Putamen (tissue), 1 donor: Measurements from ENCODE around the gene TMEM141.
A peak's percentile ranks its signal among the peaks of the same experiment; 100 is the strongest.
"Not testable (repeated sequence)": the region's sequence is repeated elsewhere in the genome, so short reads cannot be mapped to it uniquely, and the experiment has no call there.

Source experiments
- DNase-seq: peaks from one replicate; pipeline ENCODE4 v3.0.0-alpha.2; 2016; ENCODE audit warnings: low spot score

The TMEM141 gene

GRCh38 chr9:136773386-136774044 lies 17.6 kb upstream of the TMEM141 start:
- no peak for DNase-seq

DNA sequence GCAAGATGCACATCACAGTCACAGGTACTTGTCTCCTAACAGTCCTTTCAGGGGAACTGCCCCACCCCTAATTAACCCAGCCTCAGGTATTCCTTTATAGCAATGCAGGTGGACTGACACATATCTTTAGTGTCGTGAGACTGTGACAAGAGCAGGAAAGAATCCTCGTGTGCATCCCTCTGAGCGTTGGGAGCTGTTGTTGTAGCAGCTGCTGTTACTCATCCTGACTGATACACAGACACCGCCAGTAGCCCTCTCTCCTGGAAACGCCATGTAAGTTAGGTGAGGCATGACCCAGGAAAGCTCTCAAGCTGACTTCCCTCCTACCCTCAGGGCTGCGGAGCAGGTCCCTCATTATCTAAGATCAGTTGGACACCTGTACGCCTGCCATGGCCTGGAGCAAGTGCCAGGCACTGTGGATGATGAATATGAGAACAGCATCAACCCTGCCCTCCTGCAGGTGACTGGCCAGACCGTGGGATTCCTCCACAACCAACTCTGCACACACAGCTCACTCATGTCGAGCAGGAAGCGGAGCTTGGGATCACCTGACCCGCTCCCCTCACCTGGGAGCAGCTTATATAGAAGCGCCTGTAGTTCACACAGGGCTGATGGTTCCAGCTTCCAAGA lies 16.6 kb upstream of the TMEM141 start:
- DNase-seq, result no peak

GRCh38 chr9:136775191-136775590 lies 16.0 kb upstream of the TMEM141 start:
- DNase-seq, result no peak

GRCh38 chr9:136776947-136777346 lies 14.2 kb upstream of the TMEM141 start:
- DNase-seq, result no peak

DNA sequence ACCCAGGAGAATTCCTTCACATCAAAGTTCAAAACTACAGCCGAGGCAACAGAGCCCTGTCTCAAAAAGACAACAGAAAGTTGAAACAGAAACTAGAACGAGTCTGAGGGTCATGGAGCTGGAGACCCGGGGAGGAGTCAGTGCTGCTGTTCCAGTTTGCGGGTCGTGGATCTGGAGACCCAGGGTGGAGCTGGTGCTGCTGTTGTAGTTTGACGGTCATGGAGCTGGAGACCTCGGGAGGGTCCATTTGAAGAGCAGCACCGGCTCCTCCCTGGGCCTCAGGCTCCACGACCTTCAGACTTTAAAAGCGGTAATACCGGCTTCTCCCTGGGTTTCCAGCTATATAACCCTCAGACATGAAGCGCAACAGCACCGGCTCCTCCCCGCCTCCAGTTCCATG lies 13.8 kb upstream of the TMEM141 start:
- no peak for DNase-seq

GRCh38 chr9:136779808-136780207 lies 11.3 kb upstream of the TMEM141 start:
- DNase-seq, result no peak

DNA sequence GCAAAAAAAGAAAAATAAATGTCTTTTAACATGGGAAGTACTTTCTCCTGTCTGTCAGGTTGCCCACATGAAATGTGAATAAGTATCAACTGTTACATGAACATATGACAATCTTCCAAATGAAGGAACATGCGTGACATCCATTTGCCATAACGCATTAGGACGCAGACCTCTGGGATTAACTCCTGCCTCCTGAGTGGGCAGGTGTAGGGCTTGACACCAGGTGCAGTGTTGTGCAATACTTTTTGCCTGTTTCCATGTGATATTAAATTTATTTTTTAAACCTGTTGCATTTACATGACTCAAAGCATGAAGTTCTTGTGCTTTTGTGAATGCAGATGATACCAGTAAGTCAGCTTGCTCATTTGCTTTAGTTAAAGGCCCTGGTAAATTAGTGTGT lies 8.7 kb upstream of the TMEM141 start:
- no peak for DNase-seq

GRCh38 chr9:136784249-136784996 lies 6.7 kb upstream of the TMEM141 start:
- no peak for DNase-seq

DNA sequence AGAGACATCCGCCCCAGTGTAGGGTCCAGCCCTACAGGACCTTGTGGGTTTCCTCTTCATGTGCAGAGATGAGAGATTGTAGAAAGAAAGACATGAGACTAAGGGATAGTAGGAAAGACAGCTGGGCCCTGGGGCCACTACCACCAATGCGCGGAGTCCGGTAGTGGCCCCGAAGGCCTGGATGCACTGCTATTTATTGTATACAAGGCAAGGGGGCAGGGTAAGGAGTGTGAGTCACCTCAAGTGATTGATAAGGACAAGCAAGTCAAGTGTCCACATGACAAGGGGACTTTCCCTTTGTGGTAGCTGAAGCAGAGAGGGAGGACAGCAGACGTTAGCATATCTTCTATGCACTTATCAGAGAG lies 6.2 kb upstream of the TMEM141 start:
- DNase-seq, result no peak

- DNase-seq, result not testable (repeated sequence)
Measured at GRCh38 chr9:136785565-136786355, 5.4 kb upstream of the TMEM141 start.

DNA sequence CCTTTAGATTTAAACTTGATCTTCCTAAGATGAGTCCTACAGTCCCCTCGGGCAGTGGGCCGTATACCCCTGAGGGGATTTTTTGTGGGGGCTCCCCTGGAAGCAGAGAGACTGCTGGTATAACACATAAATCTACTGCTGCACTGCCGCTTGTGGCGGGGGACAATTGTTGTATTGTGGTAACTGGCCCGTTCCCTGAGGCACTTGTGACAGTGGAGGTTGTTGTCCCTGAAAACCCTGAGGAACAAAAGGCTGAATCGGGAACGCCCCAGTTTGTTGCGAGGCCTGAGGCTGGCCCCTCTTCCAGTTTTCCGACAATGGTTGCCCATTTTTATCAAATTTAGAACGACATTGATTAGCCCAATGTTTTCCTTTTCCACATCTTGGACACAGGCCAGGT lies 4.7 kb upstream of the TMEM141 start:
- peak; percentile 77 for DNase-seq

DNA sequence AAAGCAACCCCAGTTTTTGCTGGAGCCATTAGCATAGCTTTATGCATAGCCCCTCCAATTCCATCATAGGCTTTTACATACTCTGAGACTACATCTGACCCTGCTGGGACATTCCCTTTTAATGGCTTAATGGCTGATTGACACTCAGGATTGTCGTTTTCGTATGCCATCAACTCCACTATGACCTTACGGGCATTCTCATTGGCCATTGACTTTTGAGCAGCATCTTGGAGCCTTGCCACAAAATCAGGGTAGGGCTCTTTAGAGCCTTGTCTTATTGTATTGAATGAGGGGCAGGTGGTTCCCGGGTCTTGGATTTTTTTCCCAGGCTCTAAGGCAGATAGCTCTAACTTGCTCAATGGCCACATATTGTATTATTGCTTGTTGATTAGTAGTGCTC lies 4.2 kb upstream of the TMEM141 start:
- DNase-seq, result not testable (repeated sequence)

- DNase-seq, result peak; percentile 77
Measured at GRCh38 chr9:136787690-136788400, 3.3 kb upstream of the TMEM141 start.

DNA sequence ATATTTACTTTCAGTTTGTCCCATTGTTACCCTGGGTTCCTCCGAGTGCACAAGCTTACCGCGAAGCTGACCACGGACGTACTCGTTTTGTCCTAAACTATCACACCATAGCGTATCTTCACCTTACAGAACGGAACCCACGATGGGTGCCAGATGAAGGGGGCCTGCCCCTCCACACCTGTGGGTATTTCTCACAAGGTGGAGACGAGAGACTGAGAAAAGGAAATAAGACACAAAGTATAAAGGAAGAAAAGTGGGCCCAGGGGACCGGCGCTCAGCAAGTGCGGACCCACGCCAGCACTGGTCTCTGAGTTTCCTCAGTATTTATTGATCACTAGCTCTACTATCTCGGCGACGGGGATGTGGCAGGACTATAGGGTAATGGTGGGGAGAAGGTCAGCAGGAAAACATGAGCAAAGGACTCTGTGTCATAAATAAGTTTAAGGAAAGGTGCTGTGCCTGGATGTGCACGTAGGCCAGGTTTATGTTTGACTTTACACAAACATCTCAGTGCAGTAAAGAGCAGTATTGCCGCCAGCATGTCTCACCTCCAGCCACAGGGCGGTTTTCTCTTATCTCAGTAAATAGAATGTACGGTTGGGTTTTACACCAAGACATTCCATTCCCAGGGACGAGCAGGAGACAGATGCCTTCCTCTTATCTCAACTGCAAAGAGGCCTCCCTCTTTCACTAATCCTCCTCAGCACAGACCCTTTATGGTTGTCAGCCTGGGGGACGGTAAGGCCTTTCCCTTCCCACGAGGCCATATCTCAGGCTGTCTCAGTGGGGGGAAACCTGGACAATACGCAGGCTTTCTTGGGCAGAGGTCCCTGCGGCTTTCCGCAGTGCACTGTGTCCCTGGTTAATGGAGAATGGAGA lies 2.3 kb upstream of the TMEM141 start:
- DNase-seq, result not testable (repeated sequence)

- DNase-seq, result no peak
Measured at GRCh38 chr9:136789523-136789937, 1.6 kb upstream of the TMEM141 start.

- DNase-seq, result no peak
Measured at GRCh38 chr9:136791516-136792276, 552 bp downstream of the TMEM141 start.

DNA sequence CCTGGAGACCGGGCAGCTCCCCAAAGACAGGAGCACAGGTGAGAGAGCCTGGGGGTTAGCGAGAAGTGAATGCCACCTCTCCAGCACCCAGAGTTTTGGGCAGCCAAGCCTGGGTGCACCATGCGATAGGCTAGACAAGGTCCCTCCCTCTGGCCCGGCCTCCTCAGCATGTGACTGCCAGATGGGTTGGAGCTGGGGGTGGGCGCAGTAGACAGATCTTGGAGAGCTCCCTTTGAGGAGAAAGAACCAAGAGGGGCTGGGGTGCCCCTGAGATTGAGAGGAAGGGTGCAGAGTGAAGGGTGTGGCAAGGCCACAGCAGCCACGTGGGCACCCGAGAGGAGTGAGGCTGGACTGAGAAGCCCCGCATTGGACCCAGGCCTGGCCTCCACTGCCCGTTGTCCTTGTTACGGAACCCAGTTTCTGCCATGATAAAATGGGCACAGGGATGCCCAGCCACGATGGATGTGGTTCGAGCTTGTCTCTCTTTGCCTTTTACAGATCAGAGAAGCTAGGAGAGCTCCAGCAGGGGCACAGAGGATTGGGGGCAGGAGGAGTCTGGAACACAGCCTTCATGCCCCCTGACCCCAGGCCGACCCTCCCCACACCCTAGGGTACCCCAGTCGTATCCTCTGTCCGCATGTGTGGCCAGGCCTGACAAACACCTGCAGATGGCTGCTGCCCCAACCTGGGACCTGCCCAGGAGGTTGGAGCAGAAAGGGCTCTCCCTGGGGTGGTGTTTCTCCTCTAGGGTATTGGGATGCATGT lies 1.4 kb downstream of the TMEM141 start:
- DNase-seq, result no peak

- DNase-seq, result no peak
Measured at GRCh38 chr9:136793086-136793946, 2.2 kb downstream of the TMEM141 start.
